Inflammatory macrophage treated with lipopolysaccharide for 4 hours (primary cell): ENCODE measurements around the gene VPS8.

Experiments used
- DNase-seq: peaks from one replicate; pipeline ENCODE4 v3.0.0-alpha.2; 2020

The VPS8 gene

GRCh38 chr3:184785890-184786279 lies 26.1 kb upstream of the VPS8 start:
- peak; percentile 32 for DNase-seq

- DNase-seq, result peak; percentile 80
These were observed 25.6 kb upstream of the VPS8 start for GRCh38 chr3:184786280-184786941.

- DNase-seq, result no peak
These were observed 23.2 kb upstream of the VPS8 start for GRCh38 chr3:184788751-184789150.

GRCh38 chr3:184789314-184789998 lies 22.5 kb upstream of the VPS8 start:
- no peak for DNase-seq

GRCh38 chr3:184791171-184791570 lies 20.8 kb upstream of the VPS8 start:
- no peak for DNase-seq

- DNase-seq, result no peak
These were observed 16.3 kb upstream of the VPS8 start for GRCh38 chr3:184795522-184796190.

- no peak for DNase-seq
These were observed 15.4 kb upstream of the VPS8 start for GRCh38 chr3:184796551-184796950.

- no peak for DNase-seq
These were observed 15.0 kb upstream of the VPS8 start for GRCh38 chr3:184796954-184797353.

- DNase-seq, result no peak
These were observed 13.8 kb upstream of the VPS8 start for GRCh38 chr3:184798120-184798519.

- no peak for DNase-seq
These were observed 11.5 kb upstream of the VPS8 start for GRCh38 chr3:184800349-184800930.

- DNase-seq, result no peak
These were observed 10.7 kb upstream of the VPS8 start for GRCh38 chr3:184801241-184801785.

- DNase-seq, result no peak
These were observed 9.8 kb upstream of the VPS8 start for GRCh38 chr3:184802150-184802549.

GRCh38 chr3:184804801-184805200 lies 7.2 kb upstream of the VPS8 start:
- DNase-seq, result peak; percentile 55

- DNase-seq, result peak; percentile 94
These were observed 6.5 kb upstream of the VPS8 start for GRCh38 chr3:184805351-184806038.

GRCh38 chr3:184806567-184807271 lies 5.2 kb upstream of the VPS8 start:
- DNase-seq, result no peak

GRCh38 chr3:184807549-184807948 lies 4.4 kb upstream of the VPS8 start:
- no peak for DNase-seq

GRCh38 chr3:184808021-184808420 lies 3.9 kb upstream of the VPS8 start:
- no peak for DNase-seq

GRCh38 chr3:184810146-184810545 lies 1.8 kb upstream of the VPS8 start:
- DNase-seq, result no peak

- DNase-seq, result no peak
These were observed 932 bp upstream of the VPS8 start for GRCh38 chr3:184811034-184811433.

GRCh38 chr3:184811663-184811998 lies 335 bp upstream of the VPS8 start:
- no peak for DNase-seq

GRCh38 chr3:184812662-184813042 lies 686 bp downstream of the VPS8 start:
- DNase-seq, result no peak

GRCh38 chr3:184813357-184813756 lies 1.4 kb downstream of the VPS8 start:
- DNase-seq, result no peak
